Panc1 (cell line): ENCODE results near the gene KIF25.

ENCODE experiments used
- CTCF ChIP-seq: fragments of 450-650 bp; IDR thresholded peaks from 2 replicates; pipeline ENCODE4 v1.5.1; 2017; ENCODE audit warnings: mild to moderate bottlenecking
- POLR2AphosphoS5 ChIP-seq: IDR thresholded peaks from 2 replicates; pipeline ENCODE4 v1.6.1; 2012; ENCODE audit warnings: mild to moderate bottlenecking, low read depth, low read length, moderate library complexity
- REST ChIP-seq, 2 experiments: IDR thresholded peaks; 2 replicates each; pipeline ENCODE4 v1.6.1; 2011 to 2012; ENCODE audit warnings: low read depth in 2 of 2, control low read depth in 1 of 2, low read length in 1 of 2, mild to moderate bottlenecking in 1 of 2, moderate library complexity in 1 of 2; ENCODE audit not compliant: insufficient read depth in 1 of 2
- TCF7L2 ChIP-seq: IDR thresholded peaks from 2 replicates; pipeline ENCODE4 v1.6.1; 2011; ENCODE audit warnings: mild to moderate bottlenecking, low read depth, low read length, inconsistent platforms

- TF ChIP-seq CTCF (no peak), POLR2AphosphoS5 (no peak), REST (IDR thresholded peaks at IDR 0.05; ENCODE audit: insufficient read depth in 1 of 2, low read depth in 2 of 2, low read length in 1 of 2) (no peak), TCF7L2 (no peak)
These were observed 40.4 kb upstream of the KIF25 start for GRCh38 chr6:167956983-167957492.
